DOHH2 (cell line): ENCODE measurements around the gene NMBR.

ENCODE experiments used
- H3F3A ChIP-seq: fragments of 200-600 bp; sonication (generic), shearing (Covaris generic); 2 replicates; pipeline ENCODE4 v1.6.0; 2016; ENCODE audit warnings: antibody characterized with exemption, mild to moderate bottlenecking; ENCODE audit not compliant: control insufficient read depth, insufficient read depth
- H3K27ac ChIP-seq: fragments of 200-600 bp; sonication (generic); 2 replicates; pipeline ENCODE4 v1.5.1; 2014; ENCODE audit warnings: low read depth, mild to moderate bottlenecking, low read length, moderate library complexity
- H3K27me3 ChIP-seq: fragments of 200-600 bp; sonication (generic); 2 replicates; pipeline ENCODE4 v1.6.1; 2014; ENCODE audit warnings: mild to moderate bottlenecking, low read length, mixed read lengths; ENCODE audit not compliant: control insufficient read depth
- H3K36me3 ChIP-seq: fragments of 200-600 bp; sonication (generic); 2 replicates; pipeline ENCODE4 v1.6.1; 2014; ENCODE audit warnings: mild to moderate bottlenecking, low read length, moderate library complexity, mixed read lengths; ENCODE audit not compliant: control insufficient read depth
- H3K4me1 ChIP-seq: fragments of 200-600 bp; sonication (generic); 2 replicates; pipeline ENCODE4 v1.6.1; 2014; ENCODE audit warnings: mild to moderate bottlenecking, low read length, mixed read lengths; ENCODE audit not compliant: control insufficient read depth
- H3K4me2 ChIP-seq: fragments of 200-600 bp; sonication (generic); 2 replicates; pipeline ENCODE4 v1.6.0; 2014; ENCODE audit warnings: mild to moderate bottlenecking, low read length, moderate library complexity
- H3K4me3 ChIP-seq: fragments of 200-600 bp; sonication (generic); 2 replicates; pipeline ENCODE4 v1.5.1; 2014; ENCODE audit warnings: mild to moderate bottlenecking, low read length, mixed read lengths
- H3K79me2 ChIP-seq: fragments of 200-600 bp; sonication (generic); 2 replicates; pipeline ENCODE4 v1.6.1; 2014; ENCODE audit warnings: mild to moderate bottlenecking, low read length, mixed read lengths; ENCODE audit not compliant: control insufficient read depth
- H3K9me2 ChIP-seq: fragments of 200-600 bp; sonication (generic); replicated peaks from 2 replicates; pipeline ENCODE4 v1.6.1; 2014; ENCODE audit warnings: mild to moderate bottlenecking, low read length, mixed read lengths; ENCODE audit not compliant: control insufficient read depth
- H3K9me3 ChIP-seq: fragments of 200-600 bp; sonication (generic); 2 replicates; pipeline ENCODE4 v1.6.1; 2014; ENCODE audit warnings: antibody characterized with exemption, low read length, mixed read lengths; ENCODE audit not compliant: control insufficient read depth, insufficient read depth
- H4K20me1 ChIP-seq: fragments of 200-600 bp; sonication (generic); 2 replicates; pipeline ENCODE4 v1.6.0; 2014; ENCODE audit warnings: low read depth, mild to moderate bottlenecking, antibody characterized with exemption, low read length, moderate library complexity; ENCODE audit not compliant: control insufficient read depth, insufficient read depth
- CTCF ChIP-seq: fragments of 200-600 bp; sonication (generic); IDR thresholded peaks from one replicate; pipeline ENCODE4 v1.5.1; 2014; ENCODE audit warnings: antibody characterized with exemption, mild to moderate bottlenecking, low read depth, low read length; ENCODE audit not compliant: poor library complexity, severe bottlenecking
- EZH2phosphoT487 ChIP-seq: fragments of 200-600 bp; sonication (generic); IDR thresholded peaks from 2 replicates; pipeline ENCODE4 v1.6.1; 2017; ENCODE audit warnings: borderline replicate concordance, mild to moderate bottlenecking, antibody characterized with exemption, low read length, moderate library complexity, mixed read lengths

Gene NMBR

GRCh38 chr6:142118925-142119324 is 28.0 kb downstream of the NMBR start:
- Histone ChIP-seq H3K4me2 (no peak overlapping the region), H3K36me3 (no peaks in the 10 kb centered on the region), H3K27ac (no peak overlapping the region), H3K4me1 (no peaks in the 10 kb centered on the region), H4K20me1 (no peaks in the 10 kb centered on the region), H3K4me3 (no peak overlapping the region), H3K27me3 (0 out of 2 replicates have a peak, but pooled peaks cover 2% of the 10 kb centered on the region), H3K9me3 (no peaks in the 10 kb centered on the region), H3F3A (no peaks in the 10 kb centered on the region), H3K79me2 (no peaks in the 10 kb centered on the region), H3K9me2 (no peaks in the 10 kb centered on the region)
- TF ChIP-seq CTCF, result no peak
- TF ChIP-seq EZH2phosphoT487, result no peak

- no peak overlapping the region for H3K4me2 ChIP-seq
- H4K20me1 ChIP-seq, result no peaks in the 10 kb centered on the region
- no peak overlapping the region for H3K27ac ChIP-seq
- TF ChIP-seq CTCF, result no peak
- TF ChIP-seq EZH2phosphoT487, result no peak
- H3K36me3 ChIP-seq, result no peaks in the 10 kb centered on the region
- H3K27me3 ChIP-seq, result 0 out of 2 replicates have a peak, but pooled peaks cover 2% of the 10 kb centered on the region
- no peak overlapping the region for H3K4me3 ChIP-seq
- no peaks in the 10 kb centered on the region for H3K9me3 ChIP-seq
- H3K4me1 ChIP-seq, result no peaks in the 10 kb centered on the region
- no peaks in the 10 kb centered on the region for H3K79me2 ChIP-seq
- no peaks in the 10 kb centered on the region for H3F3A ChIP-seq
- H3K9me2 ChIP-seq, result no peaks in the 10 kb centered on the region
Observed at GRCh38 chr6:142118328-142118727, 28.6 kb downstream of the NMBR start.

- Histone ChIP-seq H3K4me3 (no peak overlapping the region), H3K4me2 (no peak overlapping the region), H3K9me3 (no peaks in the 10 kb centered on the region), H3K79me2 (no peaks in the 10 kb centered on the region), H3K27ac (no peak overlapping the region), H3K27me3 (0 out of 2 replicates have a peak, but pooled peaks cover 2% of the 10 kb centered on the region), H3F3A (no peaks in the 10 kb centered on the region), H3K36me3 (no peaks in the 10 kb centered on the region), H4K20me1 (no peaks in the 10 kb centered on the region), H3K9me2 (no peaks in the 10 kb centered on the region), H3K4me1 (no peaks in the 10 kb centered on the region)
- TF ChIP-seq EZH2phosphoT487, result no peak
- no peak for TF ChIP-seq CTCF
Observed at GRCh38 chr6:142117366-142117765, 29.6 kb downstream of the NMBR start.
